Stimulated activated CD8-positive, alpha-beta memory T cell treated with anti-CD3 and anti-CD28 coated beads, Interleukin-15, amount 100 ng/mL, for 1 hour (primary cell): ENCODE measurements around the gene EEF1AKMT3.
A peak's percentile ranks its signal among the peaks of the same experiment; 100 is the strongest.

Experiments
- DNase-seq: peaks from one replicate; pipeline ENCODE4 v3.0.0-alpha.2; 2020; ENCODE audit warnings: low read depth

Gene EEF1AKMT3

DNA sequence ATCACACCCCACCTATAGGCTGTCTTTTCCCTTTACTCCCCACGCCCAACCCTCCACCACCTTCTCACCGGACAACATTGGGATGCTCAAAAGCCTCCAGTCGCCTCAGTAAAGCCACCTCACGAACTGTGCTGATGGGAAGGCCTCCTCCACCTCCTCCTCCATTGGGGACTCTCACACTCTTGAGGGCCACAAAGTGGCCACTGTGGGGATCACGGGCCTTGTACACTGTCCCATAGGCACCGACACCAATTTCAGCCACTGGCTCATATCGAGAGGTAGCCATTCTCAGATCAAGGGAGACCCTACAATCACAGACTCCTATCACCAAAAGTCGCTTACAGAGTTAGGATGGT is 21.0 kb upstream of the EEF1AKMT3 start:
- DNase-seq: no peak

DNA sequence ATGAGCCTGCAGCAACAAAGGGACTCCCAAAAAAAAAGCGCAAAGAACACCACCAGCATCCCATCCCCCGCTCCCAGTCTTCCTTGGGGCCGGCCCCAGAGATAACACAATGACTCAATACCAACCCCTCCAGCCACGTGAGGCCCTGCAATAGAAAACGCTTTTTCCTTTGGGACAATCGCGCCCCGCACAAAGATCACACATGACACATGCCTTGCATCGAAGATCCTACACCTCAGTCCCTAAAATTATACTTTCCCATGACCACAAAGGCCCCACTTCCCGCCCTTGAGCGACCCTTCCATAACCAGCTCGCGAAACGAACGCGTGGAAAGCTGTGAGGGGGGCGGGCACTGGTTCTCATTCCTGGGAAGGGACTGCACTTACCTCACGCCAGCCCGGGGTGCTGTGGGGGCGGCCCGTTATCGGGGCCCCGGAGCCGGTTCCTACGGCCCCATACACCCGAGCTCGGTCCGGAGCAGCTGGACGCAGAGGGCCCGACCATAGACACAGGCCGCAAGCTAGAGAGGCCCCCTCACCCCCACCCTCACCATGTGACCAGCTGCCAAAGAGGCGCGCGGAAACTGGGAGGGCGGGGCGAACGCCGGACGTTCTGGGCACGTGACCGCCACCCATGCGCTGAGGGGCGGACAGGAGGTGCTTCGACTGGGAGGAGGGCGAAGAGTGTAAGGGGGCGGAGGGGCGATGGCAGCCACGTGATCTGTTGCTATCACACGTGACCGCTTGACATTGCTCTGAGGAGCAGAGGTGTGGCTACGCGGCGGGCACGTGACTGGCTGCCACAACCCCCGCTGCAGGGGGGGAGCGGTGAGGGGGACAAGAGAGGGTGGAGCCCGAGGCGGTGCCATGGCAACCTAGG is 20.4 kb upstream of the EEF1AKMT3 start, which contains the start of gene CDK4:
Gene CDK4 (minus strand): TSS at position 523 of the 880 bp plus-strand sequence. CDS start 593 bp downstream, outside the sequence.
- DNase-seq: peak; percentile 96

DNA sequence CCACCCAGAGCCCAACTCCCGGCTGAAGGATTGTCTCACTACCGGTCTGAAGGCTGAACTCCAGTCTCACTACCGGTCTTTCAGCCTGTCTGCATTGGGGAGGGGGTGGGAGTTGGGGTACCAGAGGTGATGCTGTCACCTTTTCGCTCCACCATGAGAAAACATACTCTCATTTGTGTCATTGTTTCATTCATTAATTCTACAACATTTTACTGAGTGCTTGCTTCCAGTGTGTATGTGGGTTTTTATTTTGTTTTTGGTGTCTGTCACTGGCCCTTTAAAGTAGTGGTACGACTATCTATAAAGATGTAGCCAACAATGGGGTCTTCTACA is 19.8 kb upstream of the EEF1AKMT3 start:
- DNase-seq: no peak

DNA sequence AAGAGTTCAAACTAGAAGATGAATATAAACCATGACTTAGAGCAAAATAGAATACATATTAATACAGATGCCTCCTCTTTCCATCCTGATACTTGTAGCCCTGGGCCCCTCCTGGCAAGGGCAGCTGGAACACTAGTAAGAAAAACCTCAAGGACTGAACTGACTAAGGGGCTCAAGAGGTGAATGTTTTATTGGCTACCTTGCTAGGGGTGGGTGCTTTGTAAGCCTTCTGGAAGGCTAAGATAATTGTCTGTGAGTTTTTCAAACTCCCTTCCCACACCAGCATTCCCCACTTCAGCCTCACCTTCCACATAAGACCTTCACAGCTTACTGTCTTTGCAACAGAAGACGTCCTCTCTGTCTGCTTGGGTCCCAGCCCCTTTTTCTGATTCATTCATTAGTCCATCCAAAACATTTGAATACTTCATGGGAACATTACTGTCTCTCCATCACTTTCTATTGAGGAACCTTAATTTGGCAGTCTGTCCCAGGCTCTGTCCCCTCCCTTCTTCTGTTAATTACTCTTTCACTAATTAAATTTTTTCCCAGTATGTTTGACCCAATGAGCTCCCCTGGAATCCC is 18.6 kb upstream of the EEF1AKMT3 start:
- no peak for DNase-seq

DNA sequence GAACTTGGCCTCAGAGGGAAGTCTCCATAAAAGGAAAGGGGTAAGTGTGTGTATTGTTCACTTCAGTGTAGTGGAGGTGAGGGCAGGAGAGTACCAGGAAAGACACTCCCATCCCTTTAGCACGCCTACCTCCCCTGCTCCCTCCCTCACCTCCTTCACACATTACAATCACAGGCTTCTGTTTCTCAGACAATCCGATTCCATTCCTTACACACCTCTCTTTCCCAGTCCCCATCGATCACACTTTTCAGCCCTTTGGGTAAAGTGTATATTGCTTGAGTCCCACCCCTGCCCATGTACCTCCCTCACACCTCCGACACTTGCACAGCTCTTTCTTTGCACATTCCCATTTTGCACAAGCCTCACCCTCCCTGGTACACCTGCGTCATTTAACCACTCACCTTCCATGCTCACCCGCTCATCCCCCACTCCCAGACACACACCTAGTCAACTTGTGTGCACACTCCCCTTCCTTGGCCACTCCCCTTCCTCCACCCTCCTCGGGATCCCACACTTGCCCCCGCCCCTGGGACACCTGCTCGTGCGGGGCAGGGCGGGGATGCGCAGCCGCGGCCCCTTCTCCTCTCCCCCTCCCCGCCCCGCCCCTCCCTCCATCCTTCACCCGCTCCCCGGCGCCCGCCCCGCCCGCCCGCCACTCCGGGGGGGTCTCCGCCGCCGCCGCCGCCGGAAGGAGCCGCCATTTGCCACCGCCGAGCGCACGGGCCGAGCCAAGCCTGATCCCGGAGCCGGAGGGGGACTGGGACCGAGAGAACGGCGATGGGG is 17.8 kb upstream of the EEF1AKMT3 start, which contains the start of gene MARCHF9:
Gene MARCHF9 (plus strand): TSS at position 693 of the 783 bp plus-strand sequence. CDS start 426 bp downstream, outside the sequence.
- peak; percentile 59 for DNase-seq

DNA sequence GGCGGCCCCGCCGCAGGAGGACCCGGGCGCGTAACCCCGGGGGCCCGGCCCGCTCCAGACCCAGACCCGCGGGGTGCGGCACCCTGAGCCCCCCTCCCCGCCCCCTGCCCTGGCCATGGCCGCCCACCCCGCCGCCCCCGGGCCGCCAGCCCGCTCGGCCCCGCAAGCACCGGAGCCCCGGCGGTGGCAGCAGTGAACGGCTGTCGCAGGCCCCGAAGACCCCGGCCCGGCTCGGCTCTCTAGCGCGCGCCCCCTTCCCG is 17.3 kb upstream of the EEF1AKMT3 start:
- no peak for DNase-seq

DNA sequence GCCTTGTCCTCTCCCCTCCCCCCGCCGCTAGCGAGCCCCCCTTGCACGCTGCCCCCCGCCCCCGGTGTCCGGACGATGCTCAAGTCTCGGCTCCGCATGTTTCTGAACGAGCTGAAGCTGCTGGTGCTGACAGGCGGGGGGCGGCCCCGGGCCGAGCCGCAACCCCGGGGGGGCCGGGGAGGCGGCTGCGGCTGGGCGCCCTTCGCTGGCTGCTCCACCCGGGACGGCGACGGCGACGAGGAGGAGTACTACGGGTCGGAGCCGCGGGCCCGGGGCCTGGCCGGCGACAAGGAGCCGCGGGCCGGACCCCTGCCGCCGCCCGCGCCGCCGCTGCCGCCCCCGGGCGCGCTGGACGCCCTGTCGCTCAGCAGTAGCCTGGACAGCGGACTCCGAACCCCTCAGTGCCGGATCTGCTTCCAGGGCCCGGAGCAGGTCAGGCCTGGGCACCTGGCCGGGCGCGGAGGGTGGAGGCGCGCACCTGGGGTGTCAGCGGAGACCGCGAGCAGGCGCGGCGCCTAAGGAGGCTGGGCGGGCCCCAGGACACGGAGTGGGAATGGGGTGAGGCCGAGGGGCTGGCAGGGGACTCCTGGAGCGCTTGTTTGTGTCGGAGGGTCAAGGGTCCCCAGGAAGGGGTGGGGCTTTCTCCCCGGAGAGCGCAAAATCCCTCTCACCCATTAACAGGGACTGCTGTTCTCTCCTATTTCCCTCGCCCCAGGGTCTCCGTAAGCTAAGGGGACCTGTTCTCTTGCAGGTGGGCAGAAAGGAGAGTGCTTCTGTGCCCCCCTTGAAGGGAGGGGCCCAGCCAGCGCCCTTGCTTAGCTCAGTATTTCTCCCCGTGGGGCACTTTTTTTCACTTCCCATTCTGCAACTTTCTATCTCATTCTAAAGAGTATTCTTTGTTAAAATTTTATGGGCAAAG is 16.7 kb upstream of the EEF1AKMT3 start:
- DNase-seq: no peak

DNA sequence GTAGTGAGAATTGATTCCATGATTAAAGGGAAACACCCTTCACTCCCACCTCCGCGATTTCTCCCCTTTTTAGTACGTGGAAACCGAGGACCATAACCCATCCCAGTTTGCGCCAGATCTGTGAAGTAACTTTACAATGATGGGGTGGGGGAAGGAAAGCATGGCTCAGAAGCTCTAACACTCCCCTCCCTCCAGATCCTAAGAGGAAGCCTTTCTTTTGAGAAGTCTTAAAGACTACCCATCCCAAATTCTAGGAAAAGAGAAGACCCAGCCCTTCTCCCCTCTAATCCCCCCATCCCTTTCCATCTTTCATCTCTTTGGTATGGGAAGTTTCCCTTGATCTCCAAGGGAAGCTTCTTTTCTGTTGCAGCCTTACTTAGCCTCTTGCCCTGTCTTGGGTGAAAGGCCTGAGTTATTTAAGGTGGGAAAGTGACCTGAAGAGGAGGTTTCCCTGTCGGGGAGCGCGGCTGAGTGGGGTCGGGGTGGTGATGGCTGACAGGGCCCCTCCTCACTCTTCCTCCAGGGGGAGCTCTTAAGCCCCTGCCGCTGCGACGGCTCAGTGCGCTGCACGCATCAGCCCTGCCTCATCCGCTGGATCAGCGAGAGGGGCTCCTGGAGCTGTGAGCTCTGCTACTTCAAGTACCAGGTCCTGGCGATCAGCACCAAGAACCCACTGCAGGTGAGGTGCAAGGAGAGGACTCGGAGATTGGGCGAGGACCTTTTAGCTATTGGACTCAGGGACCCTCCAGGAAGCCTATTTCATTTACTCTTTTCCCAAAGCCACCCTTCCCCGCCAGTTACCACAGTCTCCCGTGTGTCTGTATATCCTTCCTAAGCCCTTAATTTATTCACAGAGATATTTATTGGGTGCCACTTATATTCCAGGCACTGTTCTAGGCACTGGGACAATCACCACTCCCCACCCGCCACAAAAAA is 15.7 kb upstream of the EEF1AKMT3 start:
- DNase-seq: peak; percentile 52

DNA sequence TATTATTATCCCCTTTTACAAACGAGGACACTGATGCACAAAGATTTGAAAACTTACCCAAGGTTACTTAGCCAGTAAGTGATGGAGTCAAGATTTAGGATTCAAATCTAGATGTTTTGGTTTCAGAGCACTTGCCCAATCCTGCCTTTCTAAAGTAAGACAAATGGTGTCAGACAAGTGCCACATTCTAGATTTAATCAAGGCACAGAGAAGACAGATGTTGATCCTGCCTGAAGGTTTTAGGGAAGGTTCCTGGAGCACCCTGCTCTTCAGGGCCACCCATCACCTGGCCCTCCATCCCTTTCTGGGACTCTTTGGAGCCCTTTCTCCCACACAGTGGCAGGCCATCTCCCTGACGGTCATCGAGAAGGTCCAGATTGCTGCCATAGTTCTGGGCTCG is 14.6 kb upstream of the EEF1AKMT3 start:
- no peak for DNase-seq

DNA sequence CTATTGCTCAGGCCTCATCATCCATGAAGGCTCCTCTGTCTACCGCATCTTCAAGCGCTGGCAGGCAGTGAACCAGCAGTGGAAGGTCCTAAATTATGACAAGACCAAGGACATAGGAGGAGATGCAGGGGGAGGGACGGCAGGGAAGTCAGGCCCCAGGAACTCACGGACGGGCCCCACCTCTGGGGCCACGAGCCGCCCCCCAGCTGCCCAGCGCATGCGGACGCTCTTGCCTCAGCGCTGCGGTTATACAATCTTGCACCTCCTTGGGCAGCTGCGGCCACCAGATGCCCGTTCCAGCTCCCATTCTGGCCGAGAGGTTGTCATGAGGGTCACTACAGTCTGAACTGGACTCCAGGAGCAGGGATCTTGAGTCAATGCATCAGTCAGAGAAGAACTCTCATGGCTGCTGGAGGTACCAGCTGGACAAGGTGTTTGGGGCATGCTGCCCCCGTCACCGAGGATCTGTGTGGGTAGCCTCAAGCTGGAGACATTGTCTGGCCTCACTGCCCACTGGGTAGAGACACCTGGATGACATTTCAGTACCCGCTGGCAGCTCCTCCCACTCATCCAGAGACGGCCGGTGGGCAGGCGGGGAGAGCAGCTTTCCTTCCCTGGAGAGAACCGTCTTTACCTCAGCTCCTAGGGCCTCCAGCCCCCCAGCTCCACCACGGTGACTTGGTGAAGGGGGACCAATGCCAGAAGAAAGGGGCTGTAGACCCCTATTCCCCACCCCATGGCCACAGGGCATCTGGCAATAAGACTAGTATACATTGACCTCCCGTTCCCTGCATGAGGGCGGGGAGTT is 13.7 kb upstream of the EEF1AKMT3 start:
- no peak for DNase-seq

DNA sequence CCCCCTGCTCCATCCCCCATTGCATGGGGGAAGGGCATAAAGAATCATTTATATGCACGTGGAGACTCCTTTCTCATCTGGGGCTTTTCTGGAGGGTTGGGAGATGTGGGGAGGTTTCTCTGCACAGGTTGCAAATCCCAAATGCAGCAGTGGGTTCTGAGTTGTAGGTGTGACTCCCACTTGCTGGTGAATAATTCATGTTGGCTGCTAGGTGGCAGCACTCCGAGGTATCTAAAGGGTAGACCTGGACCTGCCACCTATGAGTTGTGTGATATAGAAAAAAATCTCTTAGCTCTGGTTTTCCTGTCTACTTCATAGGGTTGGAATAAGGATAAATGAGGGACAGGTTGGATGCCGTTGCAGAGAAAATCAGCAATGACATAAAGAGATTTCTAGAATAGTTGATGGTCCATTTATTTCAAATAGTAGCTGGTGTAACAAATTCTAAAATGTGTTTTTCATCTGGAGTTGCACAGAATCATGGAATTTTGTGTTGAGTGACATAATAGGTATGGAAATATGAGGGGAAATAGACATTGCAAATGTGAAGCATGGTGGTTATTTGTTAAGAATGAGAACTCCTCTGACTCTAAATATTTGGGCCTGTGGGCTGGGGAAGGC is 12.9 kb upstream of the EEF1AKMT3 start:
- no peak for DNase-seq

DNA sequence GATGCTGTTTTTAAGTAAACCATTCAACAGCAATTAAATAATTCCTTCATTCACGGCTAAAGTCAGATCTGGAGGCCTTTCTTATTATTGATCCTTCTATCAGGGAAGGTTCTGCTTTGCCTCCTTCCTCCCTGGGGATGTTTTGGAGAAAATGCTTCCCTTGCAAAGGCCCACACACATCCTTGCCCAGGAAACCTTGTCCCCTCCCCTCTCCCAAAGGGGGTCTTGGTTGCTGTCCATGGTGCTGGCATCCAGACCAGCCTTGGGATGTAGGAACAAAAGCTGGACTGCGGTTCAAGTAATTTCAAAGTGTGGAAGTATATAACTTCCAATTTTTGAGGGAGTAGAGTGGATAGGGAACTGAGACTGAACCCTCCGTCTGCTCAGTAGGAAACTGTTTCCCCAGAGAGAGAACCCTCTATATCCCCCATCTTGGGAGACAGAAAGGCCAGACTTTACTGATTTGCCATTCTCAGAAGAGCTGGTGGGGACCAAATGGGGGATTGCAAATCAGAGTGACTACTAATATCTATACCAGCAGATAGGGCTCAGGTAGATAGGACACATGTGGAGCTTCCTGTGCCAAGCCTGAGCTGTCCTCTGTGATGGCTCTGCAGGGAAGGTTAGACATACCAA is 11.9 kb upstream of the EEF1AKMT3 start:
- DNase-seq: no peak

DNA sequence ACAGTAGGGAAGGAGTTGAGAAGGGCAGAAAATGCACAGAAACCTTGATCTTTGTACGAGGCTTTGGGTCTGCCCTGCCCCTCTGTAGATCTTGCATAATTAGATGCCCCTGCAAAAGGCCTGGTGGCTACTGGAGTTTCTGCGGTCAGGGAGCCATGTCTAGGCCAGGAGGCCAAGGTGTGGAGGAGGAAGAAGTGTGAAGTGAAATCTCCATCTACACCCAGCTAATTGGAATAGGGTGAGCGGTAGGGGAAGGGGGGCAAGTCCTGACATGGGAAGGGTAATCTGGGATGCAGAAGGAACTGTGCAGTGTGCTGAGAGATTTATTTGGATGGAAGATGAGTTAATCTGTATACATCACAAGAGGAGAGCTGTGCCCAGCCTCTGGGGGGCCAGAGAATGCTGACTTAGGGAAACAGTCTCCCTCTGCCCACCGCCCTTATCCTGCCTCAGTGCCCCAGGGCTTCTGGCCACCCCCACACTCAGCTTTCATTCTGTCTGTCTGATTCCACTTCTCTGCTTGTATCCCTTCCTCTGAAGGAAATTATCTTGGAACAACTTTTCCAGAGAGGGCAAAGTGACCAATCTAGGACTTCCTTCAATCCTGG is 10.9 kb upstream of the EEF1AKMT3 start:
- no peak for DNase-seq

DNA sequence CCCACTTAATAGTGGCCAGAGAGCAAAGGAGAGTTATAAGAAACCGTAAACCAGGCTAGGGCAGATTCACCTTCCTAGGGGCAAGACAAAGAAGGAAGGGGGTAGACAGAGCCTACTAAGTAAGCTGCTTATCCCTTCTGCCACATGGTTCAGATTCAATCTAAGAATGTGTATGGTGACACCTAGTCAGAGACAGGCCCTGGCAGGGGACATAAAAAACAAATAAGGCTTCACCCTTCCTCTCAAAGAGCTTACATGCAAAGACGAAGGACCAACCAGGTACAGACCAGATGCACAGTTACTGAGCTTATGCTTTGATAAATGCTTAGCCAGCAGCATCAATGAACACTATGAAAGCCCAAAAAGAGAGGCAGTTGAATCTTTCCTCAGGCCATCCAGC is 10.0 kb upstream of the EEF1AKMT3 start:
- no peak for DNase-seq

DNA sequence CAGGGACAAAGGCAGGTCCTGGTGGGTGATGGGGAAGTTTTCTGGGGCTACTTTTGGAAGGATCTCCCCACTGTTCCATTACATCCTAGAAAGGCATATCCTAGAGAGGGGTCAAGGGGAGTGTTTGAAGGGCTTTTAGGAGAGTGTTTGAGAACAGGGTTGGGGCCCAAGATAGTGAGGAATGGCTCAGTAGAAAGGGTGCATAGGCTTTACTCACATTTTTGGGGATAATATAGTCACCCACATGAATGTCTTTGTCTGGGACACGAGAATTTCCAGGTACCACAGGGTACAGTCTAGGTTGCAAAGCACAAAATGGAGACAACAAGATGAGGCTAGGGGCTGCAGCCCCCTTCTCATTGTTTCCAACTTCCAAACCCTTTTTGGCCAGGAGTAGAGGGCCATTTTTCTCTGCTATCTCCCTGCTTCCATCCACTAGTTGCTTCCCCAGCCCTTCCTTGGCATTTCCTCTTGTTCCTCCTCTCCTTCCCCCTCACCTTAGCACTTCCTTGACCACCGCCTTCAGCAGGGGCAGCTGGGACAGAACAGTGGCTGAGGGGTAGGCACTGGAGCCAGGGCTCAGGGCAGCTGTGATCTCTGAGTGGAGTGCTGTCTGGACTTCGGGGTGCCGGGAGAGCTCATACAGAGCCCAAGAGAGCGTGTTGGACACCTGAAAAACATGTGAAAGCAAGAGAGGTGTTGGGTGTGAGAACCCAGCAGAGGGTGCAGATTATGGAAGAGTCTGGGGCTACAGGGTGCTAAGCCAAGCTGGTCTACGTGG is 8.3 kb upstream of the EEF1AKMT3 start:
- no peak for DNase-seq

DNA sequence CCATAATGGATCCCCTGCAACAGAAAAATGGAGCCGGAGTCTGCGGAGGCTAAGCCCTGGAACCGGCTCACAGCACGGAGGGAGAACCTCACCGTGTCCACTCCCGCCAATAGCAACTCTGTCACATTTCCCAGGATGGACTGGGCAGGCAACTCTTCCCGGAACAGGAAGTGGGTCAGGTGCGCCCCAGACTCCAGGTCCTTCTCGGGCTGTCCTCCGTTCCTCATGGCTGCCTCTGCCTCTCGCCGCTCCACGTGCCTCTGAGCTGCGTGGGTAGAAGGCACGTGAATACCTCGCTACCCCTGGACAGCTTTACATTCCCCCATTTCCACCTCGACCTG is 7.8 kb upstream of the EEF1AKMT3 start:
- no peak for DNase-seq

DNA sequence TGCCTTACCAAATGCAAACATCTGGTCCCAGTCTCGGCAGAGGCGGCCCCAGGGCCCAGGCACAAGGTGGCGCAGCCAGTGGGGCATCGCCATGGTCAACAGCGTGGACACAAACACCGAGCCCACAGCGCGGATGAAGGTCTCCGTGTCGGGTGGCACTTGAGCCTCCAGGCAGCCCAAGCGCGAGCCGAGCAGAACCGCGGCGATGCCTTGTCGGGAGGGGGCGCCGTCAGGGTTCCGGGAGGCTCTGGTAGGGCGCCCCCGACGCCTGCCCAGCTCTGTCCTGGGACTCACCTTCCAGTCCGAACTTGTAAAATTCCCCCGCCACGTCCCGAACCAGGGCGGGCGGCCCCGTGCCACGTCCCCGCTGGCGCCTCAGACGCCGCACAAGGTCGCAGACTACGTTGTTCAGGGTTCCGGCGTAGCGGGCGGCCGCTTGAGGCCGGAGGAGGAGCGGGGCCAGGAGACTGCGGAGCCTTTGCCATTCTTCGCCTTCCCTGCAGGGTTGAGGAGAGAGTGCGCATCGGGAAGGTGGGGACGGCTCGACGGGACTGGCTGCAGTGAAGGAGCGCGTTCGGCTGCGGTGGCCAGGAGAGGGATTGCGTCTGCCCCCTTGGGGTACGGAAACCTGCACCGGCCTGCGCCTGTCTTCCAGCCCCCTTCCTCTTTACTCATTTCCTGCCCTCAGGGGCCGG is 7.3 kb upstream of the EEF1AKMT3 start:
- no peak for DNase-seq
